WTC11 (cell line): ENCODE measurements around the gene EXOC4. TPM values are rescaled to one million over a fixed set of nuclear protein-coding genes. Genes with fewer than 3 reads are reported as not detected.

Experiments
- ATAC-seq: fragments of 200-7000 bp; cut with Tn5 transposase; 2 replicates; pipeline ENCODE4 v1.10.0; 2021; ENCODE audit warnings: mild to moderate bottlenecking, moderate library complexity
- CTCF ChIA-PET: fragments of 300-600 bp; sonication (Branson Sonifier 250); formaldehyde crosslinking; loops from one replicate; lab custom pipeline; 2021; ENCODE audit warnings: antibody characterized with exemption; lab: Charles Lee
- POLR2A ChIA-PET: fragments of 350-600 bp; sonication (Branson Sonifier 250); formaldehyde crosslinking; loops from one replicate; lab custom pipeline; 2021; ENCODE audit warnings: antibody characterized with exemption; lab: Charles Lee
- DNase-seq: peaks from one replicate; pipeline ENCODE4 v3.0.0; 2021; ENCODE audit warnings: low spot score
- H3K27ac Mint-ChIP-seq: 2 replicates; pipeline ENCODE4 v1.8.0; 2021; ENCODE audit warnings: mixed read lengths
- H3K27me3 Mint-ChIP-seq: 2 replicates; pipeline ENCODE4 v1.8.0; 2021; ENCODE audit warnings: low read depth, mild to moderate bottlenecking, moderate library complexity, mixed read lengths
- H3K36me3 Mint-ChIP-seq: 2 replicates; pipeline ENCODE4 v1.8.0; 2021; ENCODE audit warnings: mixed read lengths
- H3K4me1 Mint-ChIP-seq: 2 replicates; pipeline ENCODE4 v1.8.0; 2022; ENCODE audit warnings: mixed read lengths
- H3K4me3 Mint-ChIP-seq: 2 replicates; pipeline ENCODE4 v1.8.0; 2021; ENCODE audit warnings: mild to moderate bottlenecking, moderate library complexity, mixed read lengths
- H3K9me3 Mint-ChIP-seq: 2 replicates; pipeline ENCODE4 v1.8.0; 2021; ENCODE audit warnings: mixed read lengths
- CREM ChIP-seq: sonication (generic); formaldehyde crosslinking; IDR thresholded peaks from 2 replicates; pipeline ENCODE4 v1.8.1; 2022; ENCODE audit warnings: mild to moderate bottlenecking, missing genetic modification reagents, moderate library complexity
- CTCF ChIP-seq: fragments of 200-600 bp; IDR thresholded peaks from 2 replicates; pipeline ENCODE4 v1.8.0; 2022; ENCODE audit warnings: antibody characterized with exemption
- E2F5 ChIP-seq: sonication (generic); formaldehyde crosslinking; IDR thresholded peaks from 2 replicates; pipeline ENCODE4 v1.8.1; 2022; ENCODE audit warnings: mild to moderate bottlenecking, moderate library complexity, missing genetic modification reagents
- ERG ChIP-seq: fragments of 250-450 bp; sonication (Bioruptor Pico); IDR thresholded peaks from 2 replicates; pipeline ENCODE4 v1.8.0; 2021; ENCODE audit warnings: mild to moderate bottlenecking
- FOXP4 ChIP-seq: sonication (generic); formaldehyde crosslinking; IDR thresholded peaks from 2 replicates; pipeline ENCODE4 v1.8.0; 2022; ENCODE audit warnings: mild to moderate bottlenecking, missing genetic modification reagents
- GRHL2 ChIP-seq: fragments of 250-450 bp; sonication (Bioruptor Pico); IDR thresholded peaks from 2 replicates; pipeline ENCODE4 v1.8.0; 2022; ENCODE audit warnings: mild to moderate bottlenecking, moderate library complexity; ENCODE audit not compliant: insufficient replicate concordance, severe bottlenecking
- HMGA2 ChIP-seq: fragments of 250-450 bp; sonication (Bioruptor Pico); IDR thresholded peaks from 2 replicates; pipeline ENCODE4 v1.4.0; 2021; ENCODE audit warnings: mild to moderate bottlenecking, moderate library complexity
- MXD4 ChIP-seq: fragments of 250-450 bp; sonication (Bioruptor Pico); IDR thresholded peaks from 2 replicates; pipeline ENCODE4 v1.8.0; 2021; ENCODE audit warnings: mild to moderate bottlenecking, moderate library complexity, borderline replicate concordance
- NR2C2 ChIP-seq: sonication (generic); formaldehyde crosslinking; IDR thresholded peaks from 2 replicates; pipeline ENCODE4 v1.8.0; 2022; ENCODE audit warnings: mild to moderate bottlenecking, missing genetic modification reagents
- NR3C1 ChIP-seq: sonication (generic); formaldehyde crosslinking; conservative IDR thresholded peaks from 2 replicates; pipeline ENCODE4 v1.8.1; 2023; ENCODE audit warnings: low read depth, mild to moderate bottlenecking, missing genetic modification reagents
- OVOL2 ChIP-seq: fragments of 250-450 bp; sonication (Bioruptor Pico); IDR thresholded peaks from 2 replicates; pipeline ENCODE4 v1.9.0; 2021; ENCODE audit warnings: mild to moderate bottlenecking, borderline replicate concordance
- RORB ChIP-seq: fragments of 250-450 bp; sonication (Bioruptor Pico); IDR thresholded peaks from 2 replicates; pipeline ENCODE4 v1.9.0; 2021; ENCODE audit warnings: mild to moderate bottlenecking
- ZNF232 ChIP-seq: sonication (generic); formaldehyde crosslinking; IDR thresholded peaks from 2 replicates; pipeline ENCODE4 v1.8.0; 2022; ENCODE audit warnings: mild to moderate bottlenecking, missing genetic modification reagents
- ZNF396 ChIP-seq: fragments of 250-450 bp; sonication (Bioruptor Pico); IDR thresholded peaks from 2 replicates; pipeline ENCODE4 v1.8.0; 2021; ENCODE audit warnings: mild to moderate bottlenecking, moderate library complexity, borderline replicate concordance
- ZNF423 ChIP-seq: fragments of 250-450 bp; sonication (Bioruptor Pico); IDR thresholded peaks from 2 replicates; pipeline ENCODE4 v2.1.2; 2022; ENCODE audit warnings: mild to moderate bottlenecking, moderate library complexity
- total RNA-seq: library from RNA; stranded (reverse); gene quantifications from 3 replicates; pipeline ENCODE4 v1.2.3, GENCODE V29; 2021
- TF ChIP-seq, protein P1 (sequence below): sonication (generic); formaldehyde crosslinking; IDR thresholded peaks from 2 replicates; pipeline ENCODE4 v1.8.1; 2023; ENCODE audit warnings: mild to moderate bottlenecking, missing genetic modification reagents, borderline replicate concordance
- TF ChIP-seq, protein P2 (sequence below): fragments of 250-450 bp; sonication (Bioruptor Pico); IDR thresholded peaks from 2 replicates; pipeline ENCODE4 v1.9.0; 2021; ENCODE audit warnings: mild to moderate bottlenecking
- TF ChIP-seq, protein P3 (sequence below): sonication (generic); formaldehyde crosslinking; IDR thresholded peaks from 2 replicates; pipeline ENCODE4 v1.8.0; 2022; ENCODE audit warnings: mild to moderate bottlenecking, missing genetic modification reagents

EXOC4 gene
- total RNA-seq, 1 experiment from 2014 or later, result 62.0 TPM

DNA sequence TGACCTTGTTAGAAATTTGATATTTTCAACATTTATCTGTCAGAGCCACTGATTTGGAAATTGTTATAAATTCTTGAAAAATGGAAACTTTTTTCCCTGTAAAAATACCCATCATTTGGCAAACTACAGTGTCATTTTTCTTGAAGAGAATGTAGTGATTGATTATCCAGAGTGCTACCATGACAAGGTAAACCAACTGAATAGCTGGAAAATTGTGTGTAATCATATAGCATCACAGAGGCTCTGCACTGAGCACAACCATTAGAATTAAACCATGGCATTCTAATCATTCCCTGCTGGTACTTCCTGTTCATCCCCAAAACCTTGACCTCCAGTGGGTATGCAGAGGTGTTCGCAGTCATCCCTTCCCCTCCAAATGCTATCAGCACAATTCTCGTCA, 633.9 kb downstream of the EXOC4 start:
- no peak for DNase-seq
- Mint-ChIP-seq H3K4me1 (peaks cover 4% of the 10 kb centered on the region), H3K27ac (no peak overlapping the region), H3K9me3 (peaks cover 4% of the 10 kb centered on the region; the same call in 1 of the 2 replicates), H3K36me3 (peaks cover 5% of the 10 kb centered on the region; the same call in 1 of the 2 replicates), H3K27me3 (no peaks in the 10 kb centered on the region), H3K4me3 (no peak overlapping the region)
- no peak; the same call in 1 of the 2 replicates for ATAC-seq
- ChIA-PET POLR2A (no interaction called here), CTCF (no interaction called here)
- TF ChIP-seq RORB (no peak), GRHL2 (no peak), CREM (CRISPR knock-in tag) (no peak)
- TF ChIP-seq, protein P1, sequence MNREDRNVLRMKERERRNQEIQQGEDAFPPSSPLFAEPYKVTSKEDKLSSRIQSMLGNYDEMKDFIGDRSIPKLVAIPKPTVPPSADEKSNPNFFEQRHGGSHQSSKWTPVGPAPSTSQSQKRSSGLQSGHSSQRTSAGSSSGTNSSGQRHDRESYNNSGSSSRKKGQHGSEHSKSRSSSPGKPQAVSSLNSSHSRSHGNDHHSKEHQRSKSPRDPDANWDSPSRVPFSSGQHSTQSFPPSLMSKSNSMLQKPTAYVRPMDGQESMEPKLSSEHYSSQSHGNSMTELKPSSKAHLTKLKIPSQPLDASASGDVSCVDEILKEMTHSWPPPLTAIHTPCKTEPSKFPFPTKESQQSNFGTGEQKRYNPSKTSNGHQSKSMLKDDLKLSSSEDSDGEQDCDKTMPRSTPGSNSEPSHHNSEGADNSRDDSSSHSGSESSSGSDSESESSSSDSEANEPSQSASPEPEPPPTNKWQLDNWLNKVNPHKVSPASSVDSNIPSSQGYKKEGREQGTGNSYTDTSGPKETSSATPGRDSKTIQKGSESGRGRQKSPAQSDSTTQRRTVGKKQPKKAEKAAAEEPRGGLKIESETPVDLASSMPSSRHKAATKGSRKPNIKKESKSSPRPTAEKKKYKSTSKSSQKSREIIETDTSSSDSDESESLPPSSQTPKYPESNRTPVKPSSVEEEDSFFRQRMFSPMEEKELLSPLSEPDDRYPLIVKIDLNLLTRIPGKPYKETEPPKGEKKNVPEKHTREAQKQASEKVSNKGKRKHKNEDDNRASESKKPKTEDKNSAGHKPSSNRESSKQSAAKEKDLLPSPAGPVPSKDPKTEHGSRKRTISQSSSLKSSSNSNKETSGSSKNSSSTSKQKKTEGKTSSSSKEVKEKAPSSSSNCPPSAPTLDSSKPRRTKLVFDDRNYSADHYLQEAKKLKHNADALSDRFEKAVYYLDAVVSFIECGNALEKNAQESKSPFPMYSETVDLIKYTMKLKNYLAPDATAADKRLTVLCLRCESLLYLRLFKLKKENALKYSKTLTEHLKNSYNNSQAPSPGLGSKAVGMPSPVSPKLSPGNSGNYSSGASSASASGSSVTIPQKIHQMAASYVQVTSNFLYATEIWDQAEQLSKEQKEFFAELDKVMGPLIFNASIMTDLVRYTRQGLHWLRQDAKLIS, result no peak

DNA sequence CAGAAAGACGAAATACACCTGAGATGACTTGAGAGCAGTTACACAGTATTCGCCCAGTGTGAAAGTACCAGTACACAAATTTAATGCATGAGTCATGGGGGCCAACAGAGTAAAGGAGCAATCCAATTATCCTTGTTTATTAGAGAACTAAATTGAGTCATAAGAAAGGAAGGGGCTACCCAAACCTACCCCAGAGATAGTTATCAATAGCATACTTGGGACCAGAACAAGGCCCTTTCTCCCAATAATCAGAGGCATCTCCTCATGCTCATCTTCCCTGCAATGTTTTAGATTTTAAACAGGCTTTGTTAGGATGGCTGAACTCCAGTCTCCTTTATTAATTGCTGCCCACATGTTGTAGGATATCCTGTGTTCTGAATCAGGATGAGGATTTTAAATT, 634.6 kb downstream of the EXOC4 start:
- TF ChIP-seq NR3C1 (no peak), ZNF423 (no peak)
- Mint-ChIP-seq H3K27me3 (no peaks in the 10 kb centered on the region), H3K27ac (no peak overlapping the region), H3K9me3 (peaks cover 4% of the 10 kb centered on the region; the same call in 1 of the 2 replicates), H3K36me3 (peaks cover 5% of the 10 kb centered on the region; the same call in 1 of the 2 replicates), H3K4me3 (no peak overlapping the region), H3K4me1 (peaks cover 4% of the 10 kb centered on the region)
- no peak for DNase-seq
- POLR2A ChIA-PET, result no interaction called here
- ATAC-seq, result no peak
- CTCF ChIA-PET, result no interaction called here

GRCh38 chr7:133888061-133888930, 635.4 kb downstream of the EXOC4 start:
- H3K36me3 Mint-ChIP-seq, result peaks cover 7% of the 10 kb centered on the region; the same call in 1 of the 2 replicates
- no peak for DNase-seq
- no peak for ATAC-seq
- H3K4me1 Mint-ChIP-seq, result peaks cover 4% of the 10 kb centered on the region
- ChIA-PET CTCF (no interaction called here), POLR2A (no interaction called here)
- peaks cover 7% of the 10 kb centered on the region; the same call in 1 of the 2 replicates for H3K9me3 Mint-ChIP-seq
- H3K27ac Mint-ChIP-seq, result no peak overlapping the region
- H3K4me3 Mint-ChIP-seq, result no peak overlapping the region
- TF ChIP-seq ERG (CRISPR knock-in tag) (no peak), CTCF (no peak), HMGA2 (CRISPR knock-in tag) (no peak), FOXP4 (CRISPR knock-in tag) (no peak), ZNF232 (CRISPR knock-in tag) (no peak), NR2C2 (CRISPR knock-in tag) (no peak), OVOL2 (CRISPR knock-in tag) (no peak), ZNF396 (CRISPR knock-in tag) (no peak), MXD4 (no peak), E2F5 (CRISPR knock-in tag) (no peak)
- TF ChIP-seq, protein P2, sequence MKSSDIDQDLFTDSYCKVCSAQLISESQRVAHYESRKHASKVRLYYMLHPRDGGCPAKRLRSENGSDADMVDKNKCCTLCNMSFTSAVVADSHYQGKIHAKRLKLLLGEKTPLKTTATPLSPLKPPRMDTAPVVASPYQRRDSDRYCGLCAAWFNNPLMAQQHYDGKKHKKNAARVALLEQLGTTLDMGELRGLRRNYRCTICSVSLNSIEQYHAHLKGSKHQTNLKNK (CRISPR knock-in tag), result no peak
- TF ChIP-seq, protein P3, sequence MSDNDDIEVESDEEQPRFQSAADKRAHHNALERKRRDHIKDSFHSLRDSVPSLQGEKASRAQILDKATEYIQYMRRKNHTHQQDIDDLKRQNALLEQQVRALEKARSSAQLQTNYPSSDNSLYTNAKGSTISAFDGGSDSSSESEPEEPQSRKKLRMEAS (CRISPR knock-in tag), result no peak
- TF ChIP-seq, all 79 proteins: peak for 0
- H3K27me3 Mint-ChIP-seq, result no peaks in the 10 kb centered on the region
